ENCODE data around the gene IQGAP1. TPM values are rescaled to one million over a fixed set of nuclear protein-coding genes. Genes with fewer than 3 reads are reported as not detected.

The IQGAP1 gene
- total and polyA plus RNA-seq, 4 donors, result 9.2 to 50.1 (median 24.5) TPM

GRCh38 chr15:90401495-90401894, 13.5 kb downstream of the IQGAP1 start:
- peaks cover 2 to 6% (median 4%) of the 10 kb centered on the region in 4 donors for H3K4me1 ChIP-seq (ENCODE audit: control insufficient read depth in 4 of 4, insufficient read depth in 4 of 4, low read length in 3 of 4)
- H3K9ac ChIP-seq (ENCODE audit: low read depth in 1 of 2, low read length in 2 of 2), result no peak overlapping the region
- H3K27me3 ChIP-seq (ENCODE audit: control insufficient read depth in 4 of 4, insufficient read depth in 4 of 4, low read length in 3 of 4), result no peaks in the 10 kb centered on the region
- DNase-seq (ENCODE audit: low spot score), result no peak
- no peak for TF ChIP-seq TAF1 (conservative IDR thresholded peaks at IDR 0.05)
- no peak overlapping the region for H3K4me3 ChIP-seq (ENCODE audit: low read depth in 1 of 3, low read length in 3 of 3)
- no peaks in the 10 kb centered on the region for H3K9me3 ChIP-seq (ENCODE audit: control insufficient read depth in 4 of 4, low read length in 3 of 4)
- H3K36me3 ChIP-seq (ENCODE audit: control insufficient read depth in 4 of 4, insufficient read depth in 3 of 4, low read depth in 1 of 4, low read length in 3 of 4), result no peaks in the 10 kb centered on the region
- H3K27ac ChIP-seq (ENCODE audit: low read depth in 1 of 2, low read length in 2 of 2), result peak overlapping the region; percentile 69 to 84
- WGBS, result 38% methylated on average over 1 of the region's 1 CpG

DNA sequence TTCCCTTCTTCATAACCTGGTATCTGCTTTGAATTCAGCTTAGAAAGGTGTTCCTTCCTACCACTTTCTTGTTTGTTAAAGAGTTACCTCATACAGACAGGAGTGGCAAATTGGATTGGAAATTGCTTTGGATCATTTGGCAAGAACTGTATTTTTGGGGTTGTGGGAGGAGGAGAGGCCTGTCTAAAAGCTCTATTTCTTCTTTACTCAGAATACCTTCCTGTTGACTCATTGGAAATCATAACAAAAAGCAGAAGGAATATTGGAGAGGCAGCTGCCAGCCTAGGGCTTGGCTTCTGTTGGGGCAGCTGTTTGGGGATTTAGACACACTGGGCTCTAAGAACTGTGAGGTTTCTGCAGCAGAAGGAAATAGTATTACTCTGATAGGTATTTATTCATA, 14.2 kb downstream of the IQGAP1 start:
- TF ChIP-seq MAX (IDR thresholded peaks at IDR 0.05) (no peak), ATF3 (IDR thresholded peaks at IDR 0.05) (no peak)
- H3K36me3 ChIP-seq (ENCODE audit: control insufficient read depth in 4 of 4, insufficient read depth in 3 of 4, low read depth in 1 of 4, low read length in 3 of 4), result no peaks in the 10 kb centered on the region
- H3K27ac ChIP-seq (ENCODE audit: low read depth in 1 of 2, low read length in 2 of 2), result peak overlapping the region; percentile 69 to 84
- no peak for DNase-seq (ENCODE audit: low spot score)
- H3K9ac ChIP-seq (ENCODE audit: low read depth in 1 of 2, low read length in 2 of 2), result peak overlapping the region in 1 of 2 donors; percentile 43
- no peaks in the 10 kb centered on the region for H3K27me3 ChIP-seq (ENCODE audit: control insufficient read depth in 4 of 4, insufficient read depth in 4 of 4, low read length in 3 of 4)
- no peak overlapping the region for H3K4me3 ChIP-seq (ENCODE audit: low read depth in 1 of 3, low read length in 3 of 3)
- H3K9me3 ChIP-seq (ENCODE audit: control insufficient read depth in 4 of 4, low read length in 3 of 4), result no peaks in the 10 kb centered on the region
- peaks cover 2 to 6% (median 4%) of the 10 kb centered on the region in 4 donors for H3K4me1 ChIP-seq (ENCODE audit: control insufficient read depth in 4 of 4, insufficient read depth in 4 of 4, low read length in 3 of 4)

DNA sequence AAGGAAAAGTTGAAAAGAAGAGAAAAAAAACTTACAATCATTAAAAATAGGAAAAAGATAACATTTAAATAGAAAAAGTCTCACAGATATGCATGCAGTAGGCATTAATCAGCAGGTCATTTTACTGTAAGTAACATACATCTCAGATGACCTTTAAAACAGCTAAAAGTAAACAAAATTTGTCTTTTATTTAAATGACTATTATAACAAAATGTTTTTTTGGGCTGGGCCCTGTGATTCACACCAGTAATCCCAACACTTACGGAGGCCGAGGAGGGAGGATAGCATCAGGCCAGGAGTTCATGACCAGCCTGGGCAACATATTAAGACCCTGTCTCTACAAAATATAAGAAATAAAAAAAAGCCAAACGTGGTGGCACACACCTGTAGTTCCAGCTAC, 14.7 kb downstream of the IQGAP1 start:
- DNase-seq (ENCODE audit: low spot score), result no peak
- no peak overlapping the region for H3K27ac ChIP-seq (ENCODE audit: low read depth in 1 of 2, low read length in 2 of 2)
- H3K4me1 ChIP-seq (ENCODE audit: control insufficient read depth in 4 of 4, insufficient read depth in 4 of 4, low read length in 3 of 4), result peaks cover 2 to 6% (median 4%) of the 10 kb centered on the region in 4 donors
- H3K27me3 ChIP-seq (ENCODE audit: control insufficient read depth in 4 of 4, insufficient read depth in 4 of 4, low read length in 3 of 4), result no peaks in the 10 kb centered on the region
- no peak for TF ChIP-seq CTCF (IDR thresholded peaks at IDR 0.05; ENCODE audit: low read depth, low read length, missing input control)
- TF ChIP-seq ATF3 (IDR thresholded peaks at IDR 0.05), result no peak
- no peak for TF ChIP-seq GABPA (IDR thresholded peaks at IDR 0.05 in 1 of 2, conservative IDR thresholded peaks at IDR 0.05 in 1 of 2)
- TF ChIP-seq JUND (IDR thresholded peaks at IDR 0.05), result no peak
- no peak for TF ChIP-seq TAF1 (conservative IDR thresholded peaks at IDR 0.05)
- H3K4me3 ChIP-seq (ENCODE audit: low read depth in 1 of 3, low read length in 3 of 3), result no peak overlapping the region
- 79% methylated on average over 3 of the region's 3 CpGs for WGBS
- H3K36me3 ChIP-seq (ENCODE audit: control insufficient read depth in 4 of 4, insufficient read depth in 3 of 4, low read depth in 1 of 4, low read length in 3 of 4), result no peaks in the 10 kb centered on the region
- no peaks in the 10 kb centered on the region for H3K9me3 ChIP-seq (ENCODE audit: control insufficient read depth in 4 of 4, low read length in 3 of 4)
- H3K9ac ChIP-seq (ENCODE audit: low read depth in 1 of 2, low read length in 2 of 2), result no peak overlapping the region

- H3K27ac ChIP-seq (ENCODE audit: low read depth in 1 of 2, low read length in 2 of 2), result no peak overlapping the region
- H3K4me1 ChIP-seq (ENCODE audit: control insufficient read depth in 4 of 4, insufficient read depth in 4 of 4, low read length in 3 of 4), result peaks cover 2 to 6% (median 4%) of the 10 kb centered on the region in 4 donors
- H3K36me3 ChIP-seq (ENCODE audit: control insufficient read depth in 4 of 4, insufficient read depth in 3 of 4, low read depth in 1 of 4, low read length in 3 of 4), result no peaks in the 10 kb centered on the region
- DNase-seq (ENCODE audit: low spot score), result no peak
- no peaks in the 10 kb centered on the region for H3K9me3 ChIP-seq (ENCODE audit: control insufficient read depth in 4 of 4, low read length in 3 of 4)
- no peaks in the 10 kb centered on the region for H3K27me3 ChIP-seq (ENCODE audit: control insufficient read depth in 4 of 4, insufficient read depth in 4 of 4, low read length in 3 of 4)
- WGBS, result 75% methylated on average over 3 of the region's 3 CpGs
- no peak overlapping the region for H3K4me3 ChIP-seq (ENCODE audit: low read depth in 1 of 3, low read length in 3 of 3)
- no peak overlapping the region for H3K9ac ChIP-seq (ENCODE audit: low read depth in 1 of 2, low read length in 2 of 2)
- no peak for TF ChIP-seq NR2F2 (IDR thresholded peaks at IDR 0.05)
- no peak for TF ChIP-seq ATF3 (IDR thresholded peaks at IDR 0.05)
- no peak for TF ChIP-seq GABPA (IDR thresholded peaks at IDR 0.05 in 1 of 2, conservative IDR thresholded peaks at IDR 0.05 in 1 of 2)
- TF ChIP-seq SP1 (IDR thresholded peaks at IDR 0.05), result no peak
- TF ChIP-seq HNF4A (conservative IDR thresholded peaks at IDR 0.05), result no peak
- TF ChIP-seq FOXA2 (IDR thresholded peaks at IDR 0.05), result no peak
- TF ChIP-seq EGR1 (IDR thresholded peaks at IDR 0.05; ENCODE audit: low read depth in 2 of 2), result no peak
- no peak for TF ChIP-seq YY1 (IDR thresholded peaks at IDR 0.05)
- no peak for TF ChIP-seq CTCF (IDR thresholded peaks at IDR 0.05; ENCODE audit: low read depth, low read length, missing input control)
- TF ChIP-seq RAD21 (IDR thresholded peaks at IDR 0.05), result no peak
- TF ChIP-seq FOXA1 (IDR thresholded peaks at IDR 0.05), result no peak
- no peak for TF ChIP-seq TAF1 (conservative IDR thresholded peaks at IDR 0.05)
Measured at GRCh38 chr15:90405055-90405607, 17.1 kb downstream of the IQGAP1 start.

All from liver (tissue), 9 donors.